Pulmonary artery endothelial cell (primary cell): ENCODE results near the gene NTM. TPM values are rescaled to one million over a fixed set of nuclear protein-coding genes. Genes with fewer than 3 reads are reported as not detected.

Source experiments
- DNase-seq: peaks from one replicate; pipeline ENCODE4 v3.0.0-alpha.2; 2011; ENCODE audit warnings: low read depth, low spot score
- total RNA-seq: library from RNA; depleted of rRNA; stranded (reverse); fragments of >200 nt; gene quantifications from 2 replicates; pipeline ENCODE4 v1.2.3, GENCODE V29; 2014

NTM gene
- total RNA-seq, 1 donor from 2014 or later = 2.6 TPM

DNA sequence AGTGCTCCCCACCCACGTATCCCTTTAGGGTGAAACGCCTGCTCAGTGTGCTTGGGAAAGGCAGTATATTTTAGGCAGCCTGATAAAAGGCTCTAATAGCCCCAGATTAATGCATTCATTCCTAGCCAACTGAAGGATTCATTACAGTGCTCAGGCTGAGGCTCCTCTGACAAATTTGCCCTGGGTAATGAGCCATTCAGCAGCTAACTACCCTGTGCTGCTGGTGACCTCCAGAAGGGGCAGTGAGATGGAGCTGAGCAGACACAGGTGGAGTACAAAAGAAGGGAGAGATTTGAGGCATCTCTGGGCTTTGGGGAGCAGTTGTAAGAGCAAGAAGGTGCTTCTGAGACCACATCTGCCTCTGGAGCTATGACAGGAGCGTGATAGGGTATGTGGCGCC, 817.0 kb downstream of the NTM start:
- DNase-seq = no peak

- no peak for DNase-seq
These were observed 817.4 kb downstream of the NTM start for GRCh38 chr11:132187814-132188213.

DNA sequence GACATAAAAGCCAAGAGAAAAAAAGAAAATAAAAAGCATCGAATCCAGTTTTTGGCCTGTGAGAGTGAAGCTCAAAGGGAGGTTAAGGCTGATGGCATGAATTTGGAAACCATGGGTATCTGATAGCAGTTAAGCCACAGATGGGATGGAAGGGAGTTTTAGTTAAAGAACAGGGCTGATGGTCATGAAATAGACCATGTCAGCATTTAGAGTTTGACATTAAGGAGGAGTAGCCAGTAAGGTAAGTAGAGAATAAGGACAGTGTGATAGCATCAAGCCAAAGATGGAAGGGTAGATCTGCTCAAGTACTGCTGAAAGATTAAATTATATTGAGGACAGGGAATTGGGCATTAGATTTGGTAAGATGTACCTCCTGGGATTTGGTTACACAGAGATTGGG, 826.5 kb downstream of the NTM start:
- no peak for DNase-seq

DNA sequence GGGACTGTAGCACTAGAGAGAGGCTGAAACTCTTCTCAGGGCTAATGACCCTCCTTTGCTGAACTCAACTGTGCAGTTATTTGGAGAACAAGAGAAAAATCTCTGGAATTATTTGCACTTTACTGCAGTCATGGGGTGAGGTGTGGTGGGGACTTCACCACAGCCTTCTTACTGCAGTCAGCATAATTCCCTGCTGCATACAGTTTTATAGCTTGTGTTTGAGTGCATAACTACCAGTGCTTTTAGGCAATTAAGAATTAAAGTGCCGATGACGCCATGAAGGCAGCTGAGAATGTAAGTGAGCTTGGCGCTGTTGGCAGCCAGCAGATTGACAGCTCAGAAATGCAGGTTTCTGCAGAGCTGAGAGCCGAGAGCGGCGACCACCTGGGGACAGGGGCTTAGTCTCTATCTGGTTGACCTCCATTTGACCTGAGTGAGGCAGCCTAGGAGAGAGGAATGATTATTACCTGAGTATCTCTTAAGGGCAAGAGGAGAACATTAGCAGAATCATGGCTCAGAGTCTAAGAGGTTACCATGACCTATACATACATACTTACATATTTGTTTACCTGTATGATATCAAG, 830.0 kb downstream of the NTM start:
- no peak for DNase-seq

DNA sequence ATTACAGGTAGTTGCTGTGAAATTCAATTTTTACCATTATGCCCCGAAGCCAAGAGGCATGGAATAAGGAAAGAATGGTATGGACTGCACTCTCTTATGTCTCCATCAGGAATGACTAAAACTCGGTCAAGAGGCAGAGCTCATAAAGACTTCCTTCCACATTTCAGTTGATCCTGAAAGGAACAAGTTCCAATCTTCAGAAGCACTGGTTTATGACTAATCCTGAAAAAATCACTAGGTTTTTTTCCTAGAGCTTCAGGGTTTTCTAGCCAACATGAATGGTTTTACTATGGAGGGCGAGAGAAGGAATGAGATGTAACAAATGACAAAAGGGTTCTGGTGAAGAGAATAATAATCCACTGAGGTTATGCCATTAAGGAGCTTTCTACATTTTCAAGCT, 832.2 kb downstream of the NTM start:
- DNase-seq = no peak

DNA sequence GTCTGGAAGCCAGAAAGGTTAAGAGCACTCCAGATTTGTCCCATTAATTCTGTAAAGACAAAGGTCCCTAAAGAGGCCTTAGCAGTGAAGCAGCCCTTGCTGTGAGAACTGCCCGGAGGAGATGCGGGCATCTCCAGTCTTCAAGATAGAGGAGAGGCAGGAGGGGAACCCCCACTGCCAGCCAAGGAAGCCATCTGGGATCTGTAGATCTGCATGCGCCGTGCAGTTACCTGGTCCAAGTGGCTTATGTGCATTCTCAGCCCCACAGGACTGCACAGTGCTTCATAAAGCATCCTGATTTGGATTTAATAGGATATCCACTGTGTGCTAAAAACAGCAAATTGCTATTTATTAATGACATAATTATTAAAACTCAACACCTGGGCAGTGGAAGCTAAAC, 834.6 kb downstream of the NTM start:
- DNase-seq = no peak

- DNase-seq = no peak
These were observed 835.1 kb downstream of the NTM start for GRCh38 chr11:132205496-132205895.

DNA sequence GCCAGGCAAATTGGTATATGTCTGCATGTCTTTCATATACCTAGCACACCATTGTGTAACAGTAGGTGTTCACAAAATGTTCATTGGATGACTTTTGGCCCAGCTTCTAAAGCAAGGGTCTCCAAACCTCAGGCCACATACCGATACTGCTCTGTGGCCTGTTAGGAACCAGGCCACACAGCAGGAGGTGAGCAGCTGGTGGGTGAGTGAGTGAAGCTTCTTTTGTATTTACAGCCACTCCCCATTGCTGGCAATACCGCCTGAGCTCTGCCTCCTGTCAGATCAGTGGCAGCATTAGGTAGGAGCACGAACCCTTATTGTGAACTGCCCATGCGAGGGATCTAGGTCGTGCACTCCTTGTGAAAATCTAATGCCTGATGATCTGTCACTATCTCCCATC, 836.6 kb downstream of the NTM start:
- DNase-seq = no peak

DNA sequence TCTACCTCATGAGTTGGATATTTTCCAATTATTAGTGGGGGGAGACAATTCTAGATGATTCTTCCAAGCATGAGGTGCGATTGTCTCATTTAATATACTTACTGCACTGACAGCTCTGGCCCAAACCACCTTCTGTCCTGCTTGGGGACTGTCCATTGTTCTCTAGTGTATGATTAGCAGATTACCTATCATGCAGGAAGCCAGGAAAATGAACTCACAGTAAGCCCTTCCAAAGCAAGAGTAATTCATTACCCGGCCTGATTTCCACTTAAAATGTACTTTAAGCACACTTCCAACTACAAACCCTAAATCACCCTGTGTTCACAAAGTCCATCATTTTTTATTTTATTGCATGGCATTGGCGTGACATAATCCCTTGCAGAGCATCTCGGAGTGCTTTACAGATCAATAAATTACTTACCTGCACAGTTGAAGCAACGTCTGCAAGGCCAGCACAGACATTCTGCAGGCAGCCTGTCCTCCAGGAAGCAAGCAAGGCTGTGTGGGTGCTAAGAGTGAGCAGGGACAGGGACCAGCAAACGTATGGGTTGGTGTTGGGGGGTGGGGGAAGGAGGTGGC, 838.2 kb downstream of the NTM start:
- DNase-seq = no peak

DNA sequence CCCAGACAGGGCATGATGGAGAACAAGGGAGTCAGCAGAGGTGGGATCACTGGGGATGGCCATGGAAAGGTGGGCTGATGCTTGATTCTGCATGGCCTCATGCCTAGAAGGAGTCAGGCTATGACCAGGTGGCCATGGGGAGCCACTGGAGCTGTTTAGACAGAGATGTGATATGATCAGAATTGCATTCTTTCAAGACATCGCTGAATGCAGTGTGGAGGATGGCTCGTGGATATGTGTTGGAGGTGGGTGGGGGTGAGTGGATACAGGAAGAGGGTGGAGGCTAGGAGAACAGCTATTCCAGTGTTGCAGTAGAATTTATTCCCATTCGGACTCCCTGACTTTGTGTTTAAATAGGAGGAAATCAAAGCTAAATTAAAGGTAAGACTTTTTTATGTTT, 841.1 kb downstream of the NTM start:
- no peak for DNase-seq

- DNase-seq = no peak
These were observed 847.4 kb downstream of the NTM start for GRCh38 chr11:132217856-132218255.

- DNase-seq = no peak
These were observed 850.1 kb downstream of the NTM start for GRCh38 chr11:132220474-132220873.

- DNase-seq = no peak
These were observed 851.9 kb downstream of the NTM start for GRCh38 chr11:132222345-132222744.

DNA sequence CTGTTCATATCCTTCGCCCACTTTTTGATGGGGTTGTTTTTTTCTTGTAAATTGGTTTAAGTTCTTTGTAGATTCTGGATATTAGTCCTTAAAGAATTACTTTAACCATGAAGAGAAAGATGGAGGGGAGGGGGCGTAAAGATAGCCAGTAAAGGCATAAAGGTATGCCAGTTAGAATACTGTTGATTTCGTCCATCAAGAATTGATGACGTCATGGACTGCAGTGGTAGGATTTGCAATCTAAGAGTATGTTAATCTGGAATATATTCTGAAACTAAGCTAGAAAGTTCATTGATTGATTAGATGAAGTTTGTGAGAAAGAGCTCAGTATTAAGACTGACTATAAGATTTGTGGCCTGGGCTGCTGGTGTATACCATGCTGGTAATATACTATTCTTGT, 856.1 kb downstream of the NTM start:
- no peak for DNase-seq

DNA sequence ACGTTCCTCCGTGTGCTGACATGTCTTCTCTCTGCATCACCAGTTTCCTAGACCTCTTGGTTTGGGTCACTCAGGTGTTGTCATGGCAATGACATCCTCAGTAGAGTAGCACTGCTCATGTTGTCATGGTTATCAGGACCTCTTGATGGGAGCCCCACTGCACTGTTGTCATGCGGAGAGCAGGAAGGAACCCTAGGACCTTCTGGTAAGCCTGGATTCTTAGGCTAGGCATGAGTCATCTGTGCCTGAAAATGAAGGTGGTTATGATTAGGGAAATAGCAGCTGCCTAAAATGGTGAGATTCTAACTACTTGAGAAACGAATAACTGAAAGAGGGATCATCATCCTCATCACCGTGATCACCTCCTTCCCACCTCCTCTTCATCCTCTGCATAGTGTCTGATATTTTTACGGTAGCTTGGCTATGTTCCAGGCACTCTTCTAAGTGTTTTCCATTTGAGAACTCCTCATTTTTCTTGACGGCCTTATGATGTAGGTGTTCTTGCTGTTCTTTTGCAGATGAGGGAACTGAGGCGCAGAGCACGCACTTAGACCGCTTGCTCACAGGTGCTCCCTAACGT, 858.4 kb downstream of the NTM start:
- no peak for DNase-seq

- DNase-seq = no peak
These were observed 861.4 kb downstream of the NTM start for GRCh38 chr11:132231656-132232347.

GRCh38 chr11:132234878-132235277, 864.5 kb downstream of the NTM start:
- no peak for DNase-seq

DNA sequence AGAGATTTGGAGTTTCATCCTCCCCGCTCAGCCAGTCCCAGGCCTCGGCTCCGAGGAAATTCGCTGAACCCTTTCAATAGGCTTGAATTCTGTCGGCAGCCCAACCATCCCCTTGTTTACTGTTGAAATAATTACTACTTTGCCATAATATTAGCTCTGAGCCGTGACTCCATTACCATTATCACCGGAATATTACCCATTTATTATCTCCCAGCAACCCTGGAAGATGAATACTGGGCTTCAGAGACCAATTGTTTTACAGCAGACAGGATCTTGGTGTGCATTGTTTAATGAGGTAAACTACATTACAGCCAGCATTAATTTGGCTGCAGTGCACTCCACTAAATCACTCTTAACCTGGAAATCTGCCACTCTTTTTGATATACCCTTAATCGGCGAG, 867.4 kb downstream of the NTM start:
- no peak for DNase-seq

- no peak for DNase-seq
These were observed 868.0 kb downstream of the NTM start for GRCh38 chr11:132238331-132238866.

- no peak for DNase-seq
These were observed 870.0 kb downstream of the NTM start for GRCh38 chr11:132240374-132240773.

DNA sequence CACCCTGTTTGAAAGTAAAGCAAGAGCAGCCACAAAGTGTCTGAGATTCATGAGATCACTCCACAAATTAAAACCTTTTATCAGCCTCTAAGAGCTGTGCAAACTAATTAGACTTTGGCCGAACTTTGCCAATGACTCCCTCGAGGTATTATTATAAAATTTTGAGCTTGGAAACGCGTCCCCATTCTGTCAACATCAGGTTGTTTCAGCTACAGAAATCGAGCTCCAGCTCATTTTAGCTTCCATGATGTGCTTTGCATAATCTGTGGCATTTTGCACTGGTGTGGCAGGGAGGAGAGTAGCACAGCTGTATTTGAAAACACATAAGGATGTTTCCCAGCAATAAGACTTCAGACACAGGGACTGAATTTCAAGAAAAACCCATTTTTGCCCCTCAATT, 872.2 kb downstream of the NTM start:
- no peak for DNase-seq

- DNase-seq = no peak
These were observed 874.4 kb downstream of the NTM start for GRCh38 chr11:132244846-132245245.
